Breast epithelium (tissue), 3 donors: ENCODE measurements around the gene PLCG2.

ENCODE experiments used
- POLR2A ChIP-seq: fragments of 450-650 bp; IDR thresholded peaks from one replicate; pipeline ENCODE4 v1.6.1; 2016; ENCODE audit warnings: antibody characterized with exemption, mild to moderate bottlenecking, moderate library complexity
- POLR2AphosphoS5 ChIP-seq, 3 donors: sonication (generic); formaldehyde crosslinking; IDR thresholded peaks; one replicate each; pipeline ENCODE4 v1.6.1; 2017; ENCODE audit warnings: antibody characterized with exemption in 3 of 3
- TF ChIP-seq, protein P1 (sequence below), 3 donors: fragments of 450-650 bp; IDR thresholded peaks; one replicate each; pipeline ENCODE4 v1.5.1; 2016 to 2017; ENCODE audit warnings: antibody characterized with exemption in 3 of 3, mild to moderate bottlenecking in 3 of 3, moderate library complexity in 3 of 3

DNA sequence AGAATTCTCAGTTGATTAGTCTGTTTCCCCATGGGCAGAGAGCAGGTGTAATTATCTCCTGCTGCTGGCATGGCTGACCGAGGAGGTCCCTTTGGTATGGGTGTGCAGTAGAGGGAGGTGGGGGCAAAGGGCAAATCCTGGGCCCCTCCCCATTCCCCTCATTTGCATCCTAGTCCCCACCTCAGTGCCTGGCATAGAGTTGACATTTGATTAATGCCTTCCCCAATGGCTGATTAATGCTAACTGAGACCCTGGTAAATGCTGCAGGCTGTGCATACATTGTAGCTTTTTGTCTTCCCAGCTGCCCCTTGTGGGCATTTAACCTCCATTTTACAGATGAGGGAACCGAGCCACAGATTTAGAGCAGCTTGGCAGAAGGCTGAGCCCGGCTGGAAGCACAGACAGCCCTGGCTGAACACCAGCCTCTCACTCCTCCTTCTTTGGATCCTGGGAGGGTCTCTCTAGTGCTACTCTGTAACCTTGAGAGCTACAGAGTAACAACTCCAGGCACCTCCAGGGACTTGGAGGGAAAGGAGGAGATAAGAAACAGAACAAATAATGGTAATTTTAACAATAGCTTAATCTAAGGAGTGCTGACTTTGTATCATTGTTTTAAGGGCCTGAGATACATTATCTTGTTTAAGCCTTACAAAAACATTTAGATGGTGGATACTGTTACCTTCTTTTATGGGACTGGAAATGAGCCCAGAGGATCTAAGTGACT lies 5.1 kb downstream of the PLCG2 start:
- TF ChIP-seq, protein P1, sequence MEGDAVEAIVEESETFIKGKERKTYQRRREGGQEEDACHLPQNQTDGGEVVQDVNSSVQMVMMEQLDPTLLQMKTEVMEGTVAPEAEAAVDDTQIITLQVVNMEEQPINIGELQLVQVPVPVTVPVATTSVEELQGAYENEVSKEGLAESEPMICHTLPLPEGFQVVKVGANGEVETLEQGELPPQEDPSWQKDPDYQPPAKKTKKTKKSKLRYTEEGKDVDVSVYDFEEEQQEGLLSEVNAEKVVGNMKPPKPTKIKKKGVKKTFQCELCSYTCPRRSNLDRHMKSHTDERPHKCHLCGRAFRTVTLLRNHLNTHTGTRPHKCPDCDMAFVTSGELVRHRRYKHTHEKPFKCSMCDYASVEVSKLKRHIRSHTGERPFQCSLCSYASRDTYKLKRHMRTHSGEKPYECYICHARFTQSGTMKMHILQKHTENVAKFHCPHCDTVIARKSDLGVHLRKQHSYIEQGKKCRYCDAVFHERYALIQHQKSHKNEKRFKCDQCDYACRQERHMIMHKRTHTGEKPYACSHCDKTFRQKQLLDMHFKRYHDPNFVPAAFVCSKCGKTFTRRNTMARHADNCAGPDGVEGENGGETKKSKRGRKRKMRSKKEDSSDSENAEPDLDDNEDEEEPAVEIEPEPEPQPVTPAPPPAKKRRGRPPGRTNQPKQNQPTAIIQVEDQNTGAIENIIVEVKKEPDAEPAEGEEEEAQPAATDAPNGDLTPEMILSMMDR (IDR thresholded peaks at IDR 0.05), result no peak
- TF ChIP-seq POLR2A, result no peak
- TF ChIP-seq POLR2AphosphoS5 (IDR thresholded peaks at IDR 0.05), result no peak
